ENCODE data around the gene PEX26.

GRCh38 chr22:18112440-18112839 is 34.6 kb downstream of the PEX26 start:
- TF ChIP-seq CTCF (IDR thresholded peaks at IDR 0.05) = no peak
- TF ChIP-seq POLR2A (IDR thresholded peaks at IDR 0.05) = no peak

All from right lobe of liver (tissue), 4 donors.